Panc1 (cell line): ENCODE data around the gene DCAF6. TPM values are rescaled to one million over a fixed set of nuclear protein-coding genes. Genes with fewer than 3 reads are reported as not detected.

ENCODE experiments used
- ATAC-seq: fragments of 200-7000 bp; cut with Tn5 transposase; 2 replicates; pipeline ENCODE4 v1.9.1; 2020; ENCODE audit warnings: mild to moderate bottlenecking, moderate library complexity
- BruUV-seq: library from RNA; stranded (reverse); fragments of 400-500 nt; replicated peaks from 2 replicates; lab custom pipeline; 2021; lab: Mats Ljungman, UMichigan
- CTCF ChIA-PET: fragments of 300-600 bp; sonication (Branson Sonifier 250); formaldehyde crosslinking; loops from one replicate; lab custom pipeline; 2022; ENCODE audit warnings: antibody characterized with exemption; lab: Charles Lee
- POLR2A ChIA-PET: fragments of 300-600 bp; sonication (Branson Sonifier 250); formaldehyde crosslinking; loops from one replicate; lab custom pipeline; 2022; ENCODE audit warnings: antibody characterized with exemption; lab: Charles Lee
- DNase-seq: peaks from one replicate; pipeline ENCODE4 v3.0.0-alpha.2; 2010; ENCODE audit warnings: low read depth, low spot score
- H3K27ac ChIP-seq: 2 replicates; pipeline ENCODE4 v1.5.1; 2011; ENCODE audit warnings: mild to moderate bottlenecking, low read length, inconsistent platforms
- H3K27me3 ChIP-seq: fragments of 200-500 bp; sonication (Bioruptor generic); 2 replicates; pipeline ENCODE4 v1.6.0; 2014; ENCODE audit warnings: low read length, inconsistent platforms; ENCODE audit not compliant: control insufficient read depth, insufficient read depth
- H3K36me3 ChIP-seq: fragments of 200-500 bp; sonication (Bioruptor generic); 2 replicates; pipeline ENCODE4 v1.5.1; 2014; ENCODE audit warnings: inconsistent platforms, mild to moderate bottlenecking, low read length, moderate library complexity; ENCODE audit not compliant: control insufficient read depth, insufficient read depth
- H3K4me1 ChIP-seq: 2 replicates; pipeline ENCODE4 v1.5.1; 2011; ENCODE audit warnings: inconsistent platforms, mild to moderate bottlenecking, low read length, moderate library complexity; ENCODE audit not compliant: control insufficient read depth, insufficient read depth
- H3K4me3 ChIP-seq, 2 experiments: 2 replicates each; pipeline ENCODE4 v1.5.1; 2011 to 2012; ENCODE audit warnings: low read depth in 2 of 2, low read length in 2 of 2, mild to moderate bottlenecking in 2 of 2, inconsistent platforms in 1 of 2, moderate library complexity in 1 of 2
- H3K9me3 ChIP-seq: fragments of 200-500 bp; sonication (Bioruptor generic); 2 replicates; pipeline ENCODE4 v1.5.1; 2014; ENCODE audit warnings: low read depth, mild to moderate bottlenecking, inconsistent platforms, low read length, moderate library complexity; ENCODE audit not compliant: control insufficient read depth, insufficient read depth
- POLR2AphosphoS5 ChIP-seq: IDR thresholded peaks from 2 replicates; pipeline ENCODE4 v1.6.1; 2012; ENCODE audit warnings: mild to moderate bottlenecking, low read depth, low read length, moderate library complexity
- REST ChIP-seq, 2 experiments: IDR thresholded peaks; 2 replicates each; pipeline ENCODE4 v1.6.1; 2011 to 2012; ENCODE audit warnings: low read depth in 2 of 2, control low read depth in 1 of 2, low read length in 1 of 2, mild to moderate bottlenecking in 1 of 2, moderate library complexity in 1 of 2; ENCODE audit not compliant: insufficient read depth in 1 of 2
- SIN3A ChIP-seq: IDR thresholded peaks from 2 replicates; pipeline ENCODE4 v1.6.1; 2012; ENCODE audit warnings: low read depth, mild to moderate bottlenecking, low read length, moderate library complexity, borderline replicate concordance; ENCODE audit not compliant: insufficient read depth
- TCF7L2 ChIP-seq: IDR thresholded peaks from 2 replicates; pipeline ENCODE4 v1.6.1; 2011; ENCODE audit warnings: mild to moderate bottlenecking, low read depth, low read length, inconsistent platforms
- in situ Hi-C: cut with HindIII; loops from 2 replicates; pipeline ENCODE4 v1.10.0; 2016; ENCODE audit warnings: low sequenced_read_pairs, low pct_unique_long_range_greater_than_20kb
- intact Hi-C: fragments of 100-400 bp; cut with micrococcal nuclease; formaldehyde crosslinking; loops from one replicate; pipeline ENCODE4 v1.10.0; 2022; ENCODE audit not compliant: unreplicated experiment
- total RNA-seq: library from RNA; stranded (reverse); gene quantifications from one replicate; pipeline ENCODE4 v1.2.1, GENCODE V29; 2021; ENCODE audit not compliant: unreplicated experiment
- TF ChIP-seq, protein P1 (sequence below): fragments of 450-650 bp; IDR thresholded peaks from 2 replicates; pipeline ENCODE4 v1.5.1; 2017; ENCODE audit warnings: mild to moderate bottlenecking

Gene DCAF6
- total RNA-seq, 1 experiment from 2014 or later, result 67.7 TPM

DNA sequence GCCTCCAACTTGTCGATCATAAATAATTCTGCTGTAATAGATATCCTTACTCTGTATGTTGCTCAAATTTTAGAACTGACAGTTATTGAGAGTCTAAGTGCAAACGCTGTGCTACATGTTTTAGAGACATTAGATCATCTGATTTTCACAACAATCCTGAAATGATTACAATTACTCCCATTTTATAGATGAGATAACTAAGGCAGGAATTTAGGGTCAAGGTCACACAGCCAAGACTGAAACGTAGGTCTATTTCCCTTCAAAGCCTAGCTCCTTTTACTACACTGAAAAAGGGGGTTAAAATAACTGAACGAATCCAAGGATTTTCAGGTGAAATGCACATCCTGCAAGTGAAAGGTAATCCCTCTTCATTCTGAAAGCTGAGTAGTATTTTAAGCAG lies 2.7 kb upstream of the DCAF6 start:
- DNase-seq, result no peak
- Histone ChIP-seq H3K36me3 (no peaks in the 10 kb centered on the region; the same call in none of the 2 replicates), H3K27me3 (no peaks in the 10 kb centered on the region), H3K4me3 (peak overlapping the region; percentile 95 to 96; a peak in 3 of 4 replicates), H3K27ac (peak overlapping the region; percentile 99), H3K4me1 (peaks cover 37% of the 10 kb centered on the region), H3K9me3 (no peaks in the 10 kb centered on the region)
- no peak for ATAC-seq
- ChIA-PET POLR2A (no interaction called here), CTCF (no interaction called here)
- in situ Hi-C loops (no loop called here), intact Hi-C loops (no loop called here)
- BruUV-seq, result no TSS peak
- TF ChIP-seq, protein P1, sequence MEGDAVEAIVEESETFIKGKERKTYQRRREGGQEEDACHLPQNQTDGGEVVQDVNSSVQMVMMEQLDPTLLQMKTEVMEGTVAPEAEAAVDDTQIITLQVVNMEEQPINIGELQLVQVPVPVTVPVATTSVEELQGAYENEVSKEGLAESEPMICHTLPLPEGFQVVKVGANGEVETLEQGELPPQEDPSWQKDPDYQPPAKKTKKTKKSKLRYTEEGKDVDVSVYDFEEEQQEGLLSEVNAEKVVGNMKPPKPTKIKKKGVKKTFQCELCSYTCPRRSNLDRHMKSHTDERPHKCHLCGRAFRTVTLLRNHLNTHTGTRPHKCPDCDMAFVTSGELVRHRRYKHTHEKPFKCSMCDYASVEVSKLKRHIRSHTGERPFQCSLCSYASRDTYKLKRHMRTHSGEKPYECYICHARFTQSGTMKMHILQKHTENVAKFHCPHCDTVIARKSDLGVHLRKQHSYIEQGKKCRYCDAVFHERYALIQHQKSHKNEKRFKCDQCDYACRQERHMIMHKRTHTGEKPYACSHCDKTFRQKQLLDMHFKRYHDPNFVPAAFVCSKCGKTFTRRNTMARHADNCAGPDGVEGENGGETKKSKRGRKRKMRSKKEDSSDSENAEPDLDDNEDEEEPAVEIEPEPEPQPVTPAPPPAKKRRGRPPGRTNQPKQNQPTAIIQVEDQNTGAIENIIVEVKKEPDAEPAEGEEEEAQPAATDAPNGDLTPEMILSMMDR, result no peak
- no peak for TF ChIP-seq SIN3A
- TF ChIP-seq POLR2AphosphoS5, result no peak
- TF ChIP-seq TCF7L2, result no peak
- no peak for TF ChIP-seq REST (IDR thresholded peaks at IDR 0.05; ENCODE audit: insufficient read depth in 1 of 2, low read depth in 2 of 2, low read length in 1 of 2)

- TF ChIP-seq REST (IDR thresholded peaks at IDR 0.05; ENCODE audit: insufficient read depth in 1 of 2, low read depth in 2 of 2, low read length in 1 of 2) (no peak), TCF7L2 (no peak), POLR2AphosphoS5 (no peak), SIN3A (no peak)
- TF ChIP-seq, protein P1, result no peak
- no peaks in the 10 kb centered on the region for H3K27me3 ChIP-seq
- in situ Hi-C loops (no loop called here), intact Hi-C loops (no loop called here)
- ChIA-PET POLR2A (no interaction called here), CTCF (no interaction called here)
- DNase-seq (peak; percentile 27), ATAC-seq (no peak)
- peak overlapping the region; percentile 95 to 96 for H3K4me3 ChIP-seq
- H3K4me1 ChIP-seq, result peaks cover 41% of the 10 kb centered on the region
- peak overlapping the region; percentile 99 for H3K27ac ChIP-seq
- BruUV-seq, result no TSS peak
- no peaks in the 10 kb centered on the region; the same call in none of the 2 replicates for H3K36me3 ChIP-seq
- no peaks in the 10 kb centered on the region for H3K9me3 ChIP-seq
Measured at GRCh38 chr1:167934426-167935215, 1.9 kb upstream of the DCAF6 start.
